C4-2B (cell line): ENCODE data around the gene EXOC6B.

Experiments used
- H3K27ac ChIP-seq: fragments of 450-650 bp; 2 replicates; pipeline ENCODE4 v1.5.1; 2017
- CTCF ChIP-seq: fragments of 450-650 bp; conservative IDR thresholded peaks from 2 replicates; pipeline ENCODE4 v1.5.1; 2017; ENCODE audit warnings: mild to moderate bottlenecking
- ZFX ChIP-seq: fragments of 450-650 bp; IDR thresholded peaks from 2 replicates; pipeline ENCODE4 v1.6.1; 2017

EXOC6B gene

GRCh38 chr2:72803626-72804320, 22.1 kb downstream of the EXOC6B start:
- H3K27ac ChIP-seq: no peak overlapping the region
- TF ChIP-seq ZFX: no peak
- TF ChIP-seq CTCF: no peak

- TF ChIP-seq CTCF (no peak), ZFX (no peak)
- no peak overlapping the region for H3K27ac ChIP-seq
These were observed 22.7 kb downstream of the EXOC6B start for GRCh38 chr2:72803151-72803550.

- TF ChIP-seq CTCF: no peak
- no peak for TF ChIP-seq ZFX
These were observed 25.3 kb downstream of the EXOC6B start for GRCh38 chr2:72800492-72800891.

GRCh38 chr2:72797740-72798139, 28.1 kb downstream of the EXOC6B start:
- H3K27ac ChIP-seq: no peak overlapping the region
- TF ChIP-seq ZFX (no peak), CTCF (no peak)

More at GRCh38 chr2:72800492-72800891, 25.3 kb downstream of the EXOC6B start:
- no peak overlapping the region for H3K27ac ChIP-seq

GRCh38 chr2:72796766-72797165, 29.1 kb downstream of the EXOC6B start:
- TF ChIP-seq CTCF (no peak), ZFX (no peak)

GRCh38 chr2:72794572-72794971, 31.3 kb downstream of the EXOC6B start:
- TF ChIP-seq CTCF: no peak
- H3K27ac ChIP-seq: no peak overlapping the region

More at GRCh38 chr2:72796766-72797165, 29.1 kb downstream of the EXOC6B start:
- H3K27ac ChIP-seq: no peak overlapping the region

- TF ChIP-seq ZFX (no peak), CTCF (no peak)
- no peak overlapping the region for H3K27ac ChIP-seq
These were observed 31.9 kb downstream of the EXOC6B start for GRCh38 chr2:72793798-72794440.
